ENCODE results near the gene EAF1. TPM values are rescaled to one million over a fixed set of nuclear protein-coding genes. Genes with fewer than 3 reads are reported as not detected.
"Not testable (repeated sequence)": the region's sequence is repeated elsewhere in the genome, so short reads cannot be mapped to it uniquely, and the experiment has no call there.

Gene EAF1
- total RNA-seq, 1 donor from 2014 or later: 13.3 TPM

- ATAC-seq: no peak
These were observed 18.2 kb upstream of the EAF1 start for GRCh38 chr3:15409239-15409638.

- ATAC-seq: no peak
These were observed 17.6 kb upstream of the EAF1 start for GRCh38 chr3:15409774-15410173.

GRCh38 chr3:15410966-15411365, 16.4 kb upstream of the EAF1 start:
- not testable (repeated sequence) for ATAC-seq

GRCh38 chr3:15420871-15421270, 6.5 kb upstream of the EAF1 start:
- ATAC-seq: no peak

- no peak for ATAC-seq
These were observed 749 bp upstream of the EAF1 start for GRCh38 chr3:15426579-15427118.

- no peak for ATAC-seq
These were observed 583 bp downstream of the EAF1 start for GRCh38 chr3:15427981-15428380.

- peak; percentile 93 for ATAC-seq
These were observed 1.1 kb downstream of the EAF1 start for GRCh38 chr3:15428539-15428938.

GRCh38 chr3:15429080-15429479, 1.7 kb downstream of the EAF1 start:
- no peak for ATAC-seq

- ATAC-seq: peak; percentile 59
These were observed 3.2 kb downstream of the EAF1 start for GRCh38 chr3:15430624-15431023.

GRCh38 chr3:15431256-15431837, 3.9 kb downstream of the EAF1 start:
- no peak for ATAC-seq

GRCh38 chr3:15433531-15433930, 6.1 kb downstream of the EAF1 start:
- ATAC-seq: no peak

- ATAC-seq: no peak
These were observed 7.4 kb downstream of the EAF1 start for GRCh38 chr3:15434756-15435155.

- no peak for ATAC-seq
These were observed 8.8 kb downstream of the EAF1 start for GRCh38 chr3:15436246-15436645.

GRCh38 chr3:15438983-15439382, 11.6 kb downstream of the EAF1 start:
- ATAC-seq: no peak

GRCh38 chr3:15439476-15439875, 12.1 kb downstream of the EAF1 start:
- no peak for ATAC-seq

- peak; percentile 47 for ATAC-seq
These were observed 13.5 kb downstream of the EAF1 start for GRCh38 chr3:15440891-15441290.

- ATAC-seq: no peak
These were observed 16.6 kb downstream of the EAF1 start for GRCh38 chr3:15443826-15444524.

- ATAC-seq: no peak
These were observed 22.3 kb downstream of the EAF1 start for GRCh38 chr3:15449489-15450224.

GRCh38 chr3:15450438-15451215, 23.2 kb downstream of the EAF1 start:
- ATAC-seq: no peak

GRCh38 chr3:15451216-15452113, 24.1 kb downstream of the EAF1 start:
- no peak for ATAC-seq

GRCh38 chr3:15452156-15452555, 24.8 kb downstream of the EAF1 start:
- ATAC-seq: no peak

- no peak for ATAC-seq
These were observed 25.6 kb downstream of the EAF1 start for GRCh38 chr3:15452961-15453360.

Measured in esophagus mucosa (tissue), 1 donor.